OCI-LY3 (cell line): Measurements from ENCODE around the gene RTBDN.

Source experiments
- CTCF ChIP-seq: fragments of 200-600, 300-600 bp; sonication (generic); IDR thresholded peaks from 2 replicates; pipeline ENCODE4 v1.5.1; 2014; ENCODE audit warnings: antibody characterized with exemption, low read length, low read depth
- EZH2phosphoT487 ChIP-seq: fragments of 200-600 bp; shearing (Covaris generic); IDR thresholded peaks from 2 replicates; pipeline ENCODE4 v1.6.1; 2018; ENCODE audit warnings: antibody characterized with exemption, mixed run types, low read depth

GRCh38 chr19:12789098-12789903 lies 45.1 kb downstream of the RTBDN start:
- no peak for TF ChIP-seq CTCF
- no peak for TF ChIP-seq EZH2phosphoT487
